EH (cell line): ENCODE measurements around the gene PAGE3.

Source experiments
- DNase-seq: peaks from one replicate; pipeline ENCODE4 v3.0.0-alpha.2; 2015; ENCODE audit warnings: low read depth

Gene PAGE3, protein sequence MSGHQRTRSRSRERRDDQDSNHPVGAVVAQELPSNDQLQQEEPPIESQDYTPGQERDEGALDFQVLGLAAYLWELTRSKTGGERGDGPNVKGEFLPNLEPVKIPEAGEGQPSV

GRCh38 chrX:55264816-55265215, at the start of gene PAGE3:
PAGE3 (minus strand) TSS chrX:55264916; CDS start chrX:55263903, 1,013 bp downstream.
- DNase-seq = no peak

GRCh38 chrX:55312655-55313054, 47.9 kb upstream of the PAGE3 start:
- peak; percentile 49 for DNase-seq

DNA sequence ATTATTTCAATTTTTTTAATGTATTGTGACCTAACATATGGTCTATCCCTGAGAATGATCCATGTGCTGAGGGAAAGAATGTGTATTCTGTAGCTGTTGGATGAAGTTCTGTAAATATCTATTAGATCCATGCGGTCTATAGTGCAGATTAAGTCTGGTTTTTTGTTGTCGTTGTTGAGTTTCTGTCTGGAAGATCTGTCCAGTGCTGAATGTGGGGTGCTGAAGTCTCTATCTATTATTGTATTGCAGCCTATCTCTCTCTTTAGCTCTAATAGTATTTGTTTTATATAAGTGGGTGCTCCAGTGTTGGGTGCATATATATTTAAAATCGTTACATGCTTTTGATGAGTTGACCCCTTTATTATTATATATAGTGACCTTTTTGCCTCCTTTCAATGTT, 26.2 kb upstream of the PAGE3 start:
- no peak for DNase-seq

DNA sequence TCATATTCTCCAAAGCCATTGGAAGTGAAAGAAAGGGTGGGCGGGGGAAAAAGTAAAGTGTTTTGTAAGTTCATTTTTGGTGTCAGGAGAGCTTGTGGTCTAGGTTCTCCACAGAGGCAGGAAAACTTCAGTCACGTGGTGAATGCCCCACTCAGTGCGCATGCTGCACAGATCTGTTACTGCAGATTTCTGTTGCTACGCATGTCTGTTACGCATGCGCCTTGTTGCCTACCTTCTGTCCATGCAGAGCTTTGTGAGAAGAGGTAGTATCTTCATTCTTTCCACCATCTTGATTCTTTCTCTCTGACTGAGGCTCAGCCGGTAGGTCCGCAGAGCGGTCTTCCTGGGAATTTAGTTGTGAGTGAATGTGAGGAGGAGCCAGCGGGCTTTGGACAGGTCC, 15.1 kb upstream of the PAGE3 start:
- no peak for DNase-seq

GRCh38 chrX:55260806-55261205, 3.9 kb downstream of the PAGE3 start:
- no peak for DNase-seq

GRCh38 chrX:55253528-55253927, 11.2 kb downstream of the PAGE3 start:
- no peak for DNase-seq

- no peak for DNase-seq
Observed at GRCh38 chrX:55240788-55241340, 23.9 kb downstream of the PAGE3 start.

- no peak for DNase-seq
Observed at GRCh38 chrX:55220119-55220794, 44.5 kb downstream of the PAGE3 start, which contains the start of gene PAGE5. PAGE5 (plus strand) TSS chrX:55220346; CDS start chrX:55221383, 1,037 bp downstream.

- DNase-seq = no peak
Observed at GRCh38 chrX:55213381-55213780, 51.3 kb downstream of the PAGE3 start.

GRCh38 chrX:55210931-55211677, 53.6 kb downstream of the PAGE3 start:
- DNase-seq = no peak
